ENCODE measurements around the gene CISD2.
"Not testable (repeated sequence)": the region's sequence is repeated elsewhere in the genome, so short reads cannot be mapped to it uniquely, and the experiment has no call there.

Gene CISD2

DNA sequence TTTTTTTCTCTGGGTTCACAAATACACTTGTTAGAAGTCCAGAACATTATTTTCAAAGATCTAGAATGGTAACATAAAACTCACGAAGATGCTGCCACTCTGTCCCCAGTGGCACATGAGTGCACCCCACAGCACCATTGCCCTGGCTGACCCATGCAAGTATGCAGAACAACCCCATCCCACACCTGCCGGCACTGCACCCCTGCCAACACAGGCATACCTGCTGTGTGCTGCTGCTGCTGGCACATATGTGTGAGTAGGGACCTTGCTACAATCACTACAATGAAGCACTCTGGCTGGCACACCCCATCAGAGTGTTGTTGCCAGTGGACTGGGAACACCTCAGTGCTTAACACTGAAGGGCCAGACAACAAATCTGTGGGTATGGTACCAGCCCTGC is 66.9 kb downstream of the CISD2 start:
- Histone ChIP-seq H3K9me3 (ENCODE audit: insufficient read depth, low read length, severe bottlenecking) (no peaks in the 10 kb centered on the region), H3K36me3 (ENCODE audit: insufficient read depth, low read length) (no peaks in the 10 kb centered on the region), H3K9ac (ENCODE audit: low read depth, low read length) (no peak overlapping the region), H3K4me1 (ENCODE audit: insufficient read depth, low read length) (no peaks in the 10 kb centered on the region), H3K4me2 (ENCODE audit: insufficient read depth, low read length) (no peak overlapping the region), H3K4me3 (ENCODE audit: low read depth in 1 of 2, low read length in 2 of 2) (no peak overlapping the region), H3K27me3 (ENCODE audit: insufficient read depth, low read length, poor library complexity) (no peaks in the 10 kb centered on the region), H3K79me2 (ENCODE audit: insufficient read depth, low read length) (no peaks in the 10 kb centered on the region), H4K20me1 (ENCODE audit: insufficient read depth, low read length) (no peaks in the 10 kb centered on the region), H2AFZ (ENCODE audit: low read depth, low read length) (no peak overlapping the region), H3K27ac (ENCODE audit: low read length) (no peak overlapping the region)
- ATAC-seq (ENCODE audit: insufficient read depth, low read depth) (no peak), DNase-seq (no peak)
- TF ChIP-seq, protein P1, sequence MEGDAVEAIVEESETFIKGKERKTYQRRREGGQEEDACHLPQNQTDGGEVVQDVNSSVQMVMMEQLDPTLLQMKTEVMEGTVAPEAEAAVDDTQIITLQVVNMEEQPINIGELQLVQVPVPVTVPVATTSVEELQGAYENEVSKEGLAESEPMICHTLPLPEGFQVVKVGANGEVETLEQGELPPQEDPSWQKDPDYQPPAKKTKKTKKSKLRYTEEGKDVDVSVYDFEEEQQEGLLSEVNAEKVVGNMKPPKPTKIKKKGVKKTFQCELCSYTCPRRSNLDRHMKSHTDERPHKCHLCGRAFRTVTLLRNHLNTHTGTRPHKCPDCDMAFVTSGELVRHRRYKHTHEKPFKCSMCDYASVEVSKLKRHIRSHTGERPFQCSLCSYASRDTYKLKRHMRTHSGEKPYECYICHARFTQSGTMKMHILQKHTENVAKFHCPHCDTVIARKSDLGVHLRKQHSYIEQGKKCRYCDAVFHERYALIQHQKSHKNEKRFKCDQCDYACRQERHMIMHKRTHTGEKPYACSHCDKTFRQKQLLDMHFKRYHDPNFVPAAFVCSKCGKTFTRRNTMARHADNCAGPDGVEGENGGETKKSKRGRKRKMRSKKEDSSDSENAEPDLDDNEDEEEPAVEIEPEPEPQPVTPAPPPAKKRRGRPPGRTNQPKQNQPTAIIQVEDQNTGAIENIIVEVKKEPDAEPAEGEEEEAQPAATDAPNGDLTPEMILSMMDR (IDR thresholded peaks at IDR 0.05; ENCODE audit: borderline replicate concordance, extremely low read depth, low read length, poor library complexity, severe bottlenecking): no peak
- no peak for TF ChIP-seq EZH2 (IDR thresholded peaks at IDR 0.05; ENCODE audit: borderline replicate concordance, low read depth, low read length, severe bottlenecking)

- not testable (repeated sequence) for H3K36me3 ChIP-seq (ENCODE audit: insufficient read depth, low read length)
Observed at GRCh38 chr4:102938063-102938462, 69.3 kb downstream of the CISD2 start.

More at GRCh38 chr4:102938063-102938462, 69.3 kb downstream of the CISD2 start:
- not testable (repeated sequence) for H3K4me1 ChIP-seq (ENCODE audit: insufficient read depth, low read length); H3K9ac ChIP-seq (ENCODE audit: low read depth, low read length); H2AFZ ChIP-seq (ENCODE audit: low read depth, low read length); H3K9me3 ChIP-seq (ENCODE audit: insufficient read depth, low read length, severe bottlenecking); H3K27ac ChIP-seq (ENCODE audit: low read length); H3K79me2 ChIP-seq (ENCODE audit: insufficient read depth, low read length); H3K27me3 ChIP-seq (ENCODE audit: insufficient read depth, low read length, poor library complexity); DNase-seq; H3K4me3 ChIP-seq (ENCODE audit: low read depth in 1 of 2, low read length in 2 of 2); ATAC-seq (ENCODE audit: insufficient read depth, low read depth); H3K4me2 ChIP-seq (ENCODE audit: insufficient read depth, low read length); H4K20me1 ChIP-seq (ENCODE audit: insufficient read depth, low read length)
